LNCaP clone FGC (cell line): ENCODE data around the gene TRIM43.
A peak's percentile ranks its signal among the peaks of the same experiment; 100 is the strongest.
"Not testable (repeated sequence)": the region's sequence is repeated elsewhere in the genome, so short reads cannot be mapped to it uniquely, and the experiment has no call there.

Experiments
- DNase-seq: peaks from one replicate; pipeline ENCODE4 v3.0.0-alpha.2; 2011; ENCODE audit warnings: low read depth
- H3K4me3 ChIP-seq: 2 replicates; pipeline ENCODE4 v1.5.1; 2011; ENCODE audit warnings: mild to moderate bottlenecking, low read depth, low read length, control low read depth
- TF ChIP-seq, protein P1 (sequence below): IDR thresholded peaks from 2 replicates; pipeline ENCODE4 v1.5.1; 2012; ENCODE audit warnings: mild to moderate bottlenecking; ENCODE audit not compliant: control insufficient read depth, insufficient read depth; ENCODE audit errors: extremely low read depth

The TRIM43 gene

DNA sequence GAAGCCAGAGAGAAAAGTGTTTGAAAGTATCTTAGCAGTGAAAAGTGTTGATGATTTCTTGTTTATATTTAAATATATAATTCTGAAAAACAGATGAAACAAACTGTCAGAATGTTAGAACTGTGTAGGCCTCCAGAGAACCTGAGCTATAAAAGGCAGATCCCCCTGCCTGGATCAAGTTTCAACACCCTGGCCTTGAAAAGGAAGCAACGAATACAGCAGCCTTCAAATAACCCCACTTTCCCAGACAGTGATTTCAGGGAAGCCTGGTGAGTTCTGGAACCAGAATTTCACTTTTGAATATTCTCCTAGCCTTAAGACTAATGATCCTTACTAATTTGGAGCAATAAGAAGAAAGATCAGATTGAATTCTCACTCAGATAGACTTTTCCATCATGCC is 13.3 kb upstream of the TRIM43 start:
- no peak for DNase-seq
- H3K4me3 ChIP-seq: no peak overlapping the region
- TF ChIP-seq, protein P1, sequence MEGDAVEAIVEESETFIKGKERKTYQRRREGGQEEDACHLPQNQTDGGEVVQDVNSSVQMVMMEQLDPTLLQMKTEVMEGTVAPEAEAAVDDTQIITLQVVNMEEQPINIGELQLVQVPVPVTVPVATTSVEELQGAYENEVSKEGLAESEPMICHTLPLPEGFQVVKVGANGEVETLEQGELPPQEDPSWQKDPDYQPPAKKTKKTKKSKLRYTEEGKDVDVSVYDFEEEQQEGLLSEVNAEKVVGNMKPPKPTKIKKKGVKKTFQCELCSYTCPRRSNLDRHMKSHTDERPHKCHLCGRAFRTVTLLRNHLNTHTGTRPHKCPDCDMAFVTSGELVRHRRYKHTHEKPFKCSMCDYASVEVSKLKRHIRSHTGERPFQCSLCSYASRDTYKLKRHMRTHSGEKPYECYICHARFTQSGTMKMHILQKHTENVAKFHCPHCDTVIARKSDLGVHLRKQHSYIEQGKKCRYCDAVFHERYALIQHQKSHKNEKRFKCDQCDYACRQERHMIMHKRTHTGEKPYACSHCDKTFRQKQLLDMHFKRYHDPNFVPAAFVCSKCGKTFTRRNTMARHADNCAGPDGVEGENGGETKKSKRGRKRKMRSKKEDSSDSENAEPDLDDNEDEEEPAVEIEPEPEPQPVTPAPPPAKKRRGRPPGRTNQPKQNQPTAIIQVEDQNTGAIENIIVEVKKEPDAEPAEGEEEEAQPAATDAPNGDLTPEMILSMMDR: no peak

DNA sequence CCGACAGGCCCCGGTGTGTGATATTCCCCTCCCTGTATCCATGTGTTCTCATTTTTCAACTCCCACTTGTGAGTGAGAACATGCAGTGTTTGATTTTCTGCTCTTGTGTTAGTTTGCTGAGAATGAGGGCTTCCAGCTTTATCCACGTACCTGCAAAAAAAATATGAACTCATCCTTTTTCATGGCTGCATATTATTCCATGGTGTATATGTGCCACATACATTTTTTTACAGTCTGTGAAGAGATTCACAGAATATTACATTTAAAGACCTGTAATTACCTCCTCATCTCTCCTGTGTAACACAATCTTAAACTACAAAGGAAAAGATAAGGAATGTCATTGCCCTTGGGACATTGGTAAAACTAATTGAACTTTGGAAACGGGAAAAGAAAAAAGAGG is 8.3 kb upstream of the TRIM43 start:
- not testable (repeated sequence) for H3K4me3 ChIP-seq, DNase-seq

DNA sequence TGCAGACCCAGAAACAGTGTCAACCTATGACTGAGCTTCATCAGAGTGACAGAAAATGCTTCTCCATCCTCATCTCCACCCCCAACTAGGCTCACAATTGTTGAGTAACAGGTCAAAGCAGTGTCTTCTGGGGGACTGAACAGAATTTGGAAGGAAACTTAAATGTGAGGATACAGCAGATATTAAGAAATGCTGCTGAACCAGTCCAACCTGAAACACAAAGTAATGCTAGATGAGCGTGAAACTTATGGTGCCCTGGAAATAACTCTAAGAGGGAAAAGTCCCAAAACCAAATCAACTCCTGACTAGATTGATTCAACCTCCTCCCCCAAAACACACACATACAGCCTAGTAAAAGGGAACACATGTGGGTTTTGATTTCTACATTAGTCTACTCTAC is 7.5 kb upstream of the TRIM43 start:
- peak; percentile 21 for DNase-seq
- H3K4me3 ChIP-seq: not testable (repeated sequence)

DNA sequence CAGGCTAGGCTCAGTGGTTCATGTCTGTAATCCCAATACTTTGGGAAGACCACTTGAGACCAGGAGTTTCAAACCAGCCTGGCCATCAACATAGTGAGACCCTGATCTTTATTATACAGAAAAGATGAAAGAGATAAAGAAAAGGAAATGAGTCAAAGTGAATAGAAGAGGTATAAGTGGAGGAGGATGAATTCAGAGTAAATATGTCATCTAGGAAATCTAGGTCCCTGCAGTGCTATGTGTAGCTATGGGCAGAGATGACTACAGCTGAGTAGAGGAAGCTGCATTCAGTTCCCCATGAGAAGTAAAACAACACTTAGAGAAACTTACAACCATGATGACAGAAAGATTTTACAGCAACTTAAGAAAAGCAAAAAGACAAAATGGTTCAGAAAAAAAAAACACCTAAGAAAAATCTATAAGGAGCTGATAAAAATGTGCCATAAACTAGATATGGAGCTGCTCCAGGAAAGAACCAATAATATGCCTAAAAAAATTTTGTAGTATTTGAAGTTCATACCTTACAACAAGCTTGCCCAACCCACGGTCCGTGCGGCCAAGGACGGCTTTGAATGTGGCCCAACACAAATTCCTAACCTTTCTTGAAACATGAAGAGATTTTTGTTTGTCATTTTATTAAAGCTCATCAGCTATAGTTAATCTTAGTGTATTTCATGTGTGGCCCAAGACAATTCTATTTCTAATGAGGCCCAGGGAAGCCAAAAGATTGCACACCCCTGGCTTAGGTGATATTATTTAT is 1.8 kb upstream of the TRIM43 start:
- not testable (repeated sequence) for H3K4me3 ChIP-seq, DNase-seq

DNA sequence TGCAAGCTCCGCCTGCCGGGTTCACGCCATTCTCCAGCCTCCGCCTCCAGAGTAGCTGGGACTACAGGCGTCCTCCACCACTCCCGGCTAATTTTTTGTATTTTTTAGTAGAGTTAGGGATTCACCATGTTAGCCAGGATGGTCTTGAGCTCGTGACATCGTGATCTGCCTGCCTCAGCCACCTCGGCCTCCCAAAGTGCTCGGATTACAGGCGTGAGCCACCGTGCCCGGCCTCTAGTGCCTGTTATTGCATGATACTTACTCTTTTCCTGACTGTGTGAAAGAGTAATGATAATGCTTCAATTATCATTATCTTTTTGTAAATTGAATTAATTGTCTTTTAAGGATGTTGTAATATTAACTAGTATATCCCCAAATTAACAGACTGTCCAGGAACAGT is 1.2 kb downstream of the TRIM43 start:
- not testable (repeated sequence) for H3K4me3 ChIP-seq, DNase-seq

DNA sequence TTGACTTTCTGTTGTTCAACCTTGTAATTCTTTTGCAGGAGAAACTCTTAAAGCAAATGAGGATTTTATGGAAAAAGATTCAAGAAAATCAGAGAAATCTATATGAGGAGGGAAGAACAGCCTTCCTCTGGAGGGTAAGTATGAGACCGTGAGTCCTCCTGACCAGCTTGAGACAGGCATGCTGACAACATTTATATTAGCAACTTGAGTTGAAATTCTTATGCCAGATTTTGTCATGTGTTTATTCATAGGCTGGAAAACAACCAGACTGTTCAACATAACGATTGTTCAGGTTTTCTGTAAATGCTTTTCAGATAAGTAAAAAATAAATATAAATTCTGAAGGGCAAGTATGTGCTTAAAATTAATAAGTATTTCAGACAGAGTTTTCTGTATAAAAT is 3.2 kb downstream of the TRIM43 start:
- not testable (repeated sequence) for DNase-seq, H3K4me3 ChIP-seq

DNA sequence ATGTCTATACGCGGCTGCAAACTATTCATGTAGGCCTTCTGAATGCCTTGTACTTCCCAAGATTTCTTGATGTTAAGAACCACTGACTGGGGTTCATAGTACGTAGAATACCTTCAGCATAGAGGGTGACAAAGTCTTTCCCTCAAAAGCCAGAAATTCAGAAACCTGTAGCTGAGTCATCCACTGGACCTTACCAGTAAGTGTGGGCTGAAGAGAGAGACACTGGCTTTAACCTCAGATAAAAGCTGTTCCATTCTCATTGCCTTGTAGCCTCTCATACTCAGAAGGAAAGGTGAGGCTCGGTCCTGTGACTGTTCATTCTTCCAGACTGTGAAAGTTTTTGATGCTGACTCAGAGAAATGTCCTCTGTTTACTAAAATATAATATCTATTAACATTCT is 9.5 kb downstream of the TRIM43 start:
- H3K4me3 ChIP-seq, DNase-seq: not testable (repeated sequence)

DNA sequence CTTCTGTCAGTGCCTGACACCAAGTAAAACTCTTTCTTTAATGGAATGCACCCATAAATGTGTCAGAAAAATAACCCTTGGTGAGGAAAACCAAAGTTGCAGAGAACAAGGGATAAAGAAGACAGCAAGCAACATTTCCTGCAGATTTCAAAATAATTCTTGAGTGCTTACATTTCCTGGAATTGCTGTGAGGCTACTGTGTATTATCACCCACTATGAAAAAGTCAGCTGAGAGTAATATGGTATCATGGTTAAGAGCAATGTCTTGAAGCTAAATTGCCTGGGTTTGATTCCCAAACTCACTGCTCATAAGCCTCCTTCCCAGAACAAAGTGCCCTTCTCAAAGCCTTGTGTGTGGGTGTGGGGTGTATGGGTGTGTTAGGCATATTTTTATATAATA is 10.3 kb downstream of the TRIM43 start:
- H3K4me3 ChIP-seq, DNase-seq: not testable (repeated sequence)

DNA sequence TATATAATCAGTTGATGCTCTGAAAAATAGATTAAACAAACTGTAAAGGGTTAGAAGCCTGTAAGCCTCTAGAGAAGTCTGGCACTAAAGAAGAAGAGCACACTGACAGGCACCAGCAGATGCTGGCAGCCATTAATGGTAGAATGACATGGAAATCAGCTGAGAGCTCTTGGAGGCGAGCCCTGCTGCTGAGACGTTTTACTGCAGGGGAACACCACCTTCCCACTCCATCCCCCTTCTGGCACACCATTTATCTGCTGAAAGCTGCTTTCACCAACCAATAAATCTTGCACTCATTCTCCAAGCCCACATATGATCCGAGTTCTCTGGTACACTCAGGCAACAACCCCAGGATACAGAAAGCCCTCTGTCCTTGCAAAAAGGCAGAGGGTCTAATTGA is 16.6 kb downstream of the TRIM43 start:
- not testable (repeated sequence) for DNase-seq, H3K4me3 ChIP-seq

DNA sequence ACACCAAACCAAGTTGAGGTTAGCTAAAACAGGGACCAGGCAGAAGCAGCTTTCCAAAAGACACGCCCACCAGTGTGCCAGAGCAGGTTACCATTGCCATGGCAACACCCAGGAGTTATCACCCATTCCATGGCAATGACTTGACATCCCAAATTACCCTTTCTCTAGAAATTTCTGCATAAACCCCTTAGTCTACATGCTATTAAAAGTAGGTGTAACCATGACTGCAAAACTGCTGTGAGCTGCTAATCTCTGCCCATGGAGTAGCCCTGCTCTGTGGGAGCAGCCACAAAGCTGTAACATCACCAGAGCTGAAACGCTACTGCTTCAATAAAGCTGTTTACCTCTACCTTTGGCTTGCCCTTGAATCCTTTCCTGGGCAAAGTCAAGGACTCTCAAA is 18.0 kb downstream of the TRIM43 start:
- DNase-seq, H3K4me3 ChIP-seq: not testable (repeated sequence)

DNA sequence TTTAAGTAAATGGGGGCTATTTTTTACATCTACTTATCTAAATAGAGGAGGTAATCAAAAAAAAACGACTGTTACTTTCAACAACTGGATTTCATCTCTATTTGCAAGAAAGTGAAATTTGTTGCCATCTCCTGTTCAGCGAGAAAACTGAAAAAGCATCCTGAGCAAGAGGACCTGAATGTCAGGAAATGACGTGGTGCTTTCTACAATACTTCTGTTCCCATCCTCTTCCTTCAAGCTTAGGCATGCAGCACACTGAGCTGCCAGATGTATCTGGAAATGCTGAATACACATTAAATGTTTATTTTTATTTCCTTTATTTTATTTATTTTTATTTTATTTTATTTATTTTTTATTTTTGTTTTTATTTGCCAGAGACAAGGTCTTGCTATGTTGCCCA is 21.2 kb downstream of the TRIM43 start:
- DNase-seq, H3K4me3 ChIP-seq: not testable (repeated sequence)

DNA sequence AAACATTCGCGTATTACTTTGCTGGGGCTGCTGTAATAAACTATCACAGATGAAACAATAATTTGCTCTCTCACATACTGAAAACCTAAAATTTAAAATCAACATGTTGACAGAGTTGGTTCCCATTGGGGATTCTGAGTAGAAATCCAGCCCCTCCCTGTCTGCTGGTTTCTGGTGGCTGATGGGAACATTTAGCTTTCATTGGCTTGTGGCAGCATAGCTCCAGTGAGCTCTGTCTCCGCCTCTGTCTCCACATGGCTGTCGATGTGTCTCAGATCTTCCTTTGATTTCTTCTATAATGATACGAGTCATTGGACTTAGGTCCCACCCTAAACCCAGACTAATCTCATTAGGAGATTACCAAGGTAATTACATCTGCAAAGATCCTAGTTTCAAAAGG is 30.9 kb downstream of the TRIM43 start:
- not testable (repeated sequence) for H3K4me3 ChIP-seq, DNase-seq

DNA sequence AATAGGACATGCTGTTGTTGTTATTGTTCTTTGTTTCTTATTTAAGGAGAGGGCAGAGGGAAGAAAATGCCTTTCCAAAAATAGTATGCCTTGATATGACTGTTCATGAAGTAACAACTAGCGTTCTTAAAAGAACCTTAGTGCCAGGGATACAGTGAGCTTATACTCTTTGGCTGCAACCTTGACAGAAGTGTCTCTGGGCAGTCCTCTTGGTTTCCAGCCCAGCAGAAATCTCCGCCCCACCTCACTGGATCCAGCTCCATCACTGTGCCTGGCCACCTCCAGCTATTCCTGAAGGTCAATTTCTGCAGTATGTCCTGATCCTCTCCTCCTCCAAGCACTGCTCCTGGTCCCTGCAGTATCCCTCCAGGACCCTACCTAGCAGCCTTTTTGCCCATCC is 39.2 kb downstream of the TRIM43 start:
- not testable (repeated sequence) for H3K4me3 ChIP-seq, DNase-seq

DNA sequence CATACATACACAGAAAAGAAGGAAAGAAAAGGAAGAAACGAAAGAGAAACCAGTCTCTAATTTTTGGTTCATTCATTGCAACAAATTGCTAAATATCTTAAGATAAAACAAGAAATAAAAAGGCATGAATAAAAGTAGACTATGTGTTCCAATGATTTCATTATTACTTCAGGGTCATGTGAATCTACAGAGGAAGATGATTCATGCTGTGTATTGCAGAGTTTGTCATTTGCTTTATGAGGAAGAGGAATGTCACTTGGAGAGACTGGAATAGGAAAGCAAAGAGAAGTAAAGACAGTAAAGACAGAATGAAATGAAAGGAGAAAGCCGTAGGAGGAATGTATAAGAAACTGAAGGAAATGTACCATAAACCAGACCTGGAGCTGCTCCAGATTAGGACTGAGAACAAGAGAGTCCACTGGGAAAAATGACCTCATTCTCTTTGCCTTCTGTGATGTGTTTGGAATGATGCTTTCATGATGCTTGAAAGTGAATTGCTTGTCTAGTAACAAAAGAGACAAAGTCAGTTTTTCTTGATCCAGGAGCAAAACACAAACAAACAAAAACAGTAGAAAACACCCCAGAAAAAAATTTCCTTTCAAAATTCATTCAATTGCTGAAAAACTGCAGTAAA is 41.9 kb downstream of the TRIM43 start:
- DNase-seq, H3K4me3 ChIP-seq: not testable (repeated sequence)

DNA sequence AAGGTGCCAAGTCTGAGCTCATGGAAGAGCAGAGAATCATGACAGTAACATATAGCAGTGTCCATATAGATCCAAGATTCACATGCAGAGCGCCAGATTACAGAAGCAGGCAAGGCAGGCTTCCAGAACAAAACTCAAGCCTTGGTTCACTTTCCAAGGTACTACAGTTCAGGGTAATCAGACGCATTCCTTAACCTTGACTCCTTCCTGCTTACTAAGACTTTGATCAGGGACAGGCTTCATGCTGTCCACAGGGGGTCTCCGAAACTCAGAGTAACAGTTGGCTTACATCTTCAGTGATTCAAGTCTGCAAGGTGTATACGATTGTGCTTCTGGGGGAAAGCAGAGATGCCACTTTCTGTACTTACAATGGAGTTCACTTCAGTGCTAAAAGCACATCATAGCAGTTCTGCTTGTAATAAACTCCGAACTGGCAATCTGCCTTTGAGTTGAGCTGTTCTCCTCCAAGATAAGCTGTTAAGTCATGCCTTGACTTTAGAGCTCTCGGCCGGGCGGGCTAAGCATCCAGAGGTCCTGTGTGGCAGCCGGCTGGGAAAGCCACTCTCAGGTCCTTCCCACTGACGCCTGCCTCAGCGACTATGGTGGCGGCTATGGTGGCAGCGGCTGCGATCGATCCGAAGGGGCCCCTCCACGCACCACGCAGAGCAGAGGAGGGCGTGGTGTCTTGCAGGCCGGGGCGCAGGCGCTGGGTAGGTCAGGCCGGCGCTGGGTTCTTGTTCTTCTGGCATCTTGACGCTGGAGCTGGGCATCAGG is 48.9 kb downstream of the TRIM43 start:
- not testable (repeated sequence) for DNase-seq, H3K4me3 ChIP-seq

DNA sequence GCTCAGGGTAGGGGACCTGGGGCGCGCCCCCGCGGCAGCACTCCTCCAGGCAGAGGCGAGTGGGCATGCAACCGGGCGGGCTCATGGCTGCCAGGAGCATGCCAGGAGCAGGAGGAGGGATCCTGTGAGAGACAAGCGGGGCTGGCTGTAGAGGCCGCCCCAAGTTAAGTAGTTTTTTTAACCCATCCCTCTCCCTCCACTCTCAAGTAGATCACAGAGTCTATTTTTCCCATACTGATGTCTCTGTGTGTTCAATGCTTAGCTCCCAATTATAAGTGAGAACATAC is 49.4 kb downstream of the TRIM43 start:
- not testable (repeated sequence) for DNase-seq, H3K4me3 ChIP-seq

DNA sequence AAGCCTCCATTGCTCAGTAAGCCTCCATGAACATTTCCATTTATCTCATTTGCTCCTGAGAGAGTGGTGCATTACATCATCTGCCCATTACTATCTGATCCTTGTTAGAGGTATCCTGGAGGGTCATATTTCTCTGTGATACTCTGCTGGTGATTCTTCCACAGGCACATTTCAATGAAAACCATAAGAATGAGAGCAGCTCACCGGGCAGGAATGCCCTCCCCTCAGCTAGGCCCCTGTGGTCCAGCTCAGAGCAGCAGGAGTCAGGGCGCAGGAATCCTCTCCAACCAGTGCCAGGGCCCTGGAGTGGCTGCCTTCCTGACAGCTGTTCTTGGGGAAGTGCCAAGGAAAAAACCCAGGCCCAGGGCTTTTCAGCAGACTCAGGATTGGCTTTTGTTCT is 50.0 kb downstream of the TRIM43 start:
- DNase-seq, H3K4me3 ChIP-seq: not testable (repeated sequence)

DNA sequence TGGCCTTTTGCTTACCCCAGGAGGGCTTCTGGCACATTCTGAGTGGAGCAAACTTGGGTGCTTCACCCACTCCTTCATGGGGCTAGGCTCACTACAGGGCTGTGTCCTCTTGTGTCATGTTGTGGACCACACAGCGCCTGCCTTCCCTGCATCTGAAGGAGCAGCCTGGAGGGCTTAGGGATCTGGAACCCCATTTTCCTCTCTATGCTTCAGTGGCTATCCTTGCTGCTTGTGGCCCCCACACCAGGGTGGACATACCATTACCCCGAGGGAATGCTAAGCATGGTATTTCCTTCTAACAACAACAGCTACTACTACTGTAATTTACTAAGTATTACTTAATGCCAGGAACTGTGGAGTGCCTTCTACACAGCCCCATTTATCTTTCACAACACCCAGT is 50.6 kb downstream of the TRIM43 start:
- DNase-seq, H3K4me3 ChIP-seq: not testable (repeated sequence)

DNA sequence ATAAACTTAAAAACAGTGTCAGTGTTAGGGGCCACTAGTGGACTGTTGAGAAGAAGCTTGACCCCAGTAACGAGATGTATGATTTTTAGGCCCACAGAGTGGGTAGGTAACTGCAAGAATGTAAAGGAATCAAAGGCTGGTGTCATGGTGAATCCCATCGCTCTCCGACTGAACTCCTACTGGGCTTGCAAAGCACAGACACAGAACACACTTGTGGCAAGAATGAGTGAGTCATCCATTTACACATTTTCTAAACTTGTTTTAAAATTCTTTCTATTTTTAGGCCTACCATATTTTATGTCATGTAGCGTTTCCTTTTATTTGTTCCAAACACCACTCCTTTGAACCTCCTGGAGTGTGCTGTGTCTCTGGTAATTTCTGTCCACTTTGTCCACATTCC is 51.1 kb downstream of the TRIM43 start:
- not testable (repeated sequence) for H3K4me3 ChIP-seq

More for the DNA sequence above, 51.1 kb downstream of the TRIM43 start:
- not testable (repeated sequence) for DNase-seq
